Adrenal gland (tissue), 5 donors: Measurements from ENCODE around the gene ZDHHC24.

Experiments
- POLR2A ChIP-seq, 2 donors: fragments of 450-650 bp; IDR thresholded peaks; one replicate each; pipeline ENCODE4 v1.6.1; 2017; ENCODE audit warnings: antibody characterized with exemption in 2 of 2, mild to moderate bottlenecking in 2 of 2, moderate library complexity in 1 of 2
- TF ChIP-seq, protein P1 (sequence below), 6 experiments: fragments of 450-650 bp in 4 of 6; fragments of 200-600 bp in 2 of 6; sonication (generic) in 1 of 6; IDR thresholded peaks; 1 replicate in 5 of 6; 2 replicates in 1 of 6; pipeline versions ENCODE4 v1.5.1 to v1.8.0; 2016 to 2021; ENCODE audit warnings: antibody characterized with exemption in 6 of 6, mild to moderate bottlenecking in 2 of 6, moderate library complexity in 1 of 6
- donor health status: DM: no; HTN: no; CAD: no.

DNA sequence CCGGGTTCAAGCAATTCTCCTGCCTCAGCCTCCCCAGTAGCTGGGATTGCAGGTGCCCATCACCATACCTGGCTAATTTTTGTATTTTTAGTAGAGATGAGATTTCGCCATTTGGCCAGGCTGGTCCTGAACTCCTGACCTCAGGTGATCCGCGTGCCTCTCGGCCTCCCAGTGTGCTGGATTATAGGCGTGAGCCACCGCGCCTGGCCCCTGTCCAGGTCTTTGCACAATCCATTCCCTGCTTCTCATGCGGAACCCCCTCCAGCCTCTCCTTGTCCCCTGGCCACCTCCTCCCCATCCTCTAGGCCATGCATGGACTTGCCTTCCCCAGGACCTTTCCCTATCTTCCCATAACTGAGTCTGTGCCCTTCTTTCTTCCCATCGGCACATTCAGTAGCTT, 56.9 kb downstream of the ZDHHC24 start:
- TF ChIP-seq, protein P1, sequence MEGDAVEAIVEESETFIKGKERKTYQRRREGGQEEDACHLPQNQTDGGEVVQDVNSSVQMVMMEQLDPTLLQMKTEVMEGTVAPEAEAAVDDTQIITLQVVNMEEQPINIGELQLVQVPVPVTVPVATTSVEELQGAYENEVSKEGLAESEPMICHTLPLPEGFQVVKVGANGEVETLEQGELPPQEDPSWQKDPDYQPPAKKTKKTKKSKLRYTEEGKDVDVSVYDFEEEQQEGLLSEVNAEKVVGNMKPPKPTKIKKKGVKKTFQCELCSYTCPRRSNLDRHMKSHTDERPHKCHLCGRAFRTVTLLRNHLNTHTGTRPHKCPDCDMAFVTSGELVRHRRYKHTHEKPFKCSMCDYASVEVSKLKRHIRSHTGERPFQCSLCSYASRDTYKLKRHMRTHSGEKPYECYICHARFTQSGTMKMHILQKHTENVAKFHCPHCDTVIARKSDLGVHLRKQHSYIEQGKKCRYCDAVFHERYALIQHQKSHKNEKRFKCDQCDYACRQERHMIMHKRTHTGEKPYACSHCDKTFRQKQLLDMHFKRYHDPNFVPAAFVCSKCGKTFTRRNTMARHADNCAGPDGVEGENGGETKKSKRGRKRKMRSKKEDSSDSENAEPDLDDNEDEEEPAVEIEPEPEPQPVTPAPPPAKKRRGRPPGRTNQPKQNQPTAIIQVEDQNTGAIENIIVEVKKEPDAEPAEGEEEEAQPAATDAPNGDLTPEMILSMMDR (IDR thresholded peaks at IDR 0.05): no peak
- no peak for TF ChIP-seq POLR2A (IDR thresholded peaks at IDR 0.05)
